ENCODE measurements around the gene RBM38.

Gene RBM38

DNA sequence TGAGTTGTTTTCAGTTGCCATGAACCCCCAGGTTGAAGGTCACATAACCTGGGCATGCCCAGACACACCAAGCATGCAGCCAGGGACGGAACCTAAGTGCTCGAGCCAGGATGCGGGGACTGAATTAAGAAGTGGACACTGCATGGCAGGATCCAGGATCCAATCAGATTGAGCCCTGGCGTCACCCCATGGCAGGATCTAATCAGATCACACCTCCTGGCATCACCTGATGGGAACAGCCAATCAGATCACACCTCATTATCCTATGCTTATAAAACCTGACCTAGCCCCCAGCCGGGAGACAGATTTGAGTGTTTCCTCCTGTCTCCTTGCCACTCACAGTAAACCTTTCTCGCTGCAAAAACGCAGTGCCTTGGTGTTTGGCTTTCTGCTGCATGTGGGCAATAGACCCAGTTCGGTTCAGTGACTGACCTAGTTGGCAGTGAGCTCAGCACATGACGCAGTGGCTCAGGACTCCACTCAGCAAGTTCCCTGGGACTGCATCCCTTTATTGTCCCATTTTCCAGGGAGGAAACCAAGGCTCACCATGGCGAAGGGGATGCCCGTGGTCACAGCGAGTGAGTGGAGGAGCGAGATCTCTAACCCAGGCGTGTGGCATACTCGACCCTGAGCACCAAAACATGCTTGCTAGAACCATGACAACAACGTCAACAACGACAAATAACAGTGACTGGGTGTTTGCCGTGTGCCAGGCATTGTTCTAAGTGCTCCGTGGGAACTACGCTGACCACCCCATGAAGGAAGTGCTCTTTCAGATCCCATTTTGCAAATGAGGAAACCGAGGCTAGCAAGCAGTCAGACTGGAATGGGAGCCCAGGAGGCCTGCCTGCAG, 66.3 kb downstream of the RBM38 start:
- no peaks in the 10 kb centered on the region for H3K36me3 ChIP-seq (ENCODE audit: control insufficient read depth in 1 of 2, insufficient read depth in 2 of 2, low read depth in 1 of 2, low read length in 2 of 2)
- no peak overlapping the region for H3K4me3 ChIP-seq (ENCODE audit: insufficient read depth in 1 of 2, low read depth in 1 of 2, low read length in 2 of 2)
- no peak overlapping the region for H2AK5ac ChIP-seq (ENCODE audit: low read length, severe bottlenecking)
- no peak overlapping the region for H2BK120ac ChIP-seq (ENCODE audit: low read depth, low read length)
- no peak overlapping the region for H3K18ac ChIP-seq (ENCODE audit: low read depth in 1 of 2, low read length in 2 of 2)
- peaks cover 31 to 70% of the 10 kb centered on the region in 2 experiments for H3K27me3 ChIP-seq (ENCODE audit: control insufficient read depth in 1 of 2, insufficient read depth in 1 of 2, low read length in 2 of 2)
- H4K91ac ChIP-seq (ENCODE audit: low read length) = no peak overlapping the region
- H2BK5ac ChIP-seq (ENCODE audit: low read depth, low read length, poor library complexity, severe bottlenecking) = no peak overlapping the region
- 85% methylated on average over 21 of the region's 21 CpGs for WGBS
- H3K14ac ChIP-seq (ENCODE audit: low read length in 2 of 2) = no peak overlapping the region
- no peak overlapping the region for H3K9ac ChIP-seq (ENCODE audit: low read length)
- H3K79me1 ChIP-seq (replicated peaks; ENCODE audit: low read length, poor library complexity, severe bottlenecking) = no peaks in the 10 kb centered on the region
- H2AFZ ChIP-seq (ENCODE audit: low read depth, low read length) = no peak overlapping the region
- no peak overlapping the region for H2BK15ac ChIP-seq (ENCODE audit: low read depth, poor library complexity, severe bottlenecking)
- no peak overlapping the region for H2BK12ac ChIP-seq (ENCODE audit: low read length in 2 of 2)
- H3K23ac ChIP-seq (ENCODE audit: low read length in 2 of 2) = no peak overlapping the region
- no peak overlapping the region for H4K8ac ChIP-seq (ENCODE audit: low read length)
- H3K4ac ChIP-seq (ENCODE audit: low read depth in 1 of 2, low read length in 2 of 2) = no peak overlapping the region
- H3K9me3 ChIP-seq (ENCODE audit: control insufficient read depth, low read length) = no peaks in the 10 kb centered on the region
- no peaks in the 10 kb centered on the region for H3K4me1 ChIP-seq (ENCODE audit: control insufficient read depth, insufficient read depth, low read depth, low read length)
- no peak for DNase-seq
- no peak overlapping the region for H3K27ac ChIP-seq (ENCODE audit: low read length, poor library complexity, severe bottlenecking)
- H3K4me2 ChIP-seq (ENCODE audit: low read length, poor library complexity, severe bottlenecking) = no peak overlapping the region

GRCh38 chr20:57458400-57459160, 67.4 kb downstream of the RBM38 start:
- Histone ChIP-seq H2BK5ac (ENCODE audit: low read depth, low read length, poor library complexity, severe bottlenecking) (no peak overlapping the region), H3K4me2 (ENCODE audit: low read length, poor library complexity, severe bottlenecking) (no peak overlapping the region), H3K4ac (ENCODE audit: low read depth in 1 of 2, low read length in 2 of 2) (no peak overlapping the region), H3K36me3 (ENCODE audit: control insufficient read depth in 1 of 2, insufficient read depth in 2 of 2, low read depth in 1 of 2, low read length in 2 of 2) (no peaks in the 10 kb centered on the region), H3K18ac (ENCODE audit: low read depth in 1 of 2, low read length in 2 of 2) (no peak overlapping the region), H2AK5ac (ENCODE audit: low read length, severe bottlenecking) (no peak overlapping the region), H3K4me3 (ENCODE audit: insufficient read depth in 1 of 2, low read depth in 1 of 2, low read length in 2 of 2) (no peak overlapping the region), H3K27ac (ENCODE audit: low read length, poor library complexity, severe bottlenecking) (no peak overlapping the region), H4K91ac (ENCODE audit: low read length) (no peak overlapping the region), H2BK15ac (ENCODE audit: low read depth, poor library complexity, severe bottlenecking) (no peak overlapping the region), H3K4me1 (ENCODE audit: control insufficient read depth, insufficient read depth, low read depth, low read length) (peaks cover under 1% of the 10 kb centered on the region), H2BK120ac (ENCODE audit: low read depth, low read length) (no peak overlapping the region), H3K14ac (ENCODE audit: low read length in 2 of 2) (no peak overlapping the region), H2AFZ (ENCODE audit: low read depth, low read length) (no peak overlapping the region), H3K9me3 (ENCODE audit: control insufficient read depth, low read length) (no peaks in the 10 kb centered on the region), H3K79me1 (replicated peaks; ENCODE audit: low read length, poor library complexity, severe bottlenecking) (no peaks in the 10 kb centered on the region), H2BK12ac (ENCODE audit: low read length in 2 of 2) (no peak overlapping the region), H3K9ac (ENCODE audit: low read length) (no peak overlapping the region), H3K27me3 (ENCODE audit: control insufficient read depth in 1 of 2, insufficient read depth in 1 of 2, low read length in 2 of 2) (peaks cover 31 to 80% of the 10 kb centered on the region in 2 experiments), H4K8ac (ENCODE audit: low read length) (no peak overlapping the region), H3K23ac (ENCODE audit: low read length in 2 of 2) (no peak overlapping the region)
- 68% methylated on average over 6 of the region's 7 CpGs for WGBS
- no peak for DNase-seq

Data from mesenchymal stem cell (in vitro differentiated cells and primary cell).